Measurements from ENCODE around the gene CTCFL.

CTCFL gene

DNA sequence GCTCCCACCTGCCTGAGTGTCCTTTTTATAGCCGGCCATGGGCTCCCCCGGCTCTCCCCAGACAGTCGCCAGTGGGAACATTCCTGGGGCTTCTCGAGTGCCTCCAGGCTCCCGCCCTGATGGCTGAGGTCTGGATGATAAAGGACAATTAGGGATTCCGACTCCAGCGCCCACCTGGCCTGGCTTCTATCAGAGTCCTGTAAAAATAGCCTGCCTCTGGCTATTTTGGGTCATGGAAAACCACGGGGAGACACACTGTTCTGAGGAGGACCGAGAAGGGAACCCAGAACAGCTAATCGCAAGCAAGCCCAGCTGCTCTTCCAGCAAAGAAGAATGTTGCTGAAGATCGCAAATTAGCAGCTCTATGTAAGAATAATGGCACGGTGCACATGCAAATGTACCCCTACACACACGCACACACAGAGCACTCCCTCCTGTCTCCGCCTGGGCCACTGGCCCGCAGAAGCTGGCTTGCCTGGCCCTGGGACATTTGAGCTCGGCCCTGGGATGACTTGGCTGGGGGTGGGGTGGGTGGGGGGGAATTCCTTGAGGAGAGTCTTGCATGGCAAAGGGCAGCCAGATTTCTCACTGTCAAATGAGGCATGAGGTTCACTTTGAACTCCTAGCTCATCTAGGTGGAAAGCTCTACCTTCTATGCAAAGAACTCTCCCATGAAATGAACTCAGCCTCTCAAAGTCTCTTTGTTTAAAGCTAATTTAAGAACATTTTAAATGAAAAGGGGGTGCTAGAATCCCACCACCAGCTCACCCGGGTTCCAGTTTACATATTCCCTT lies 55.3 kb downstream of the CTCFL start:
- Histone ChIP-seq H3K27me3 (ENCODE audit: insufficient read depth, low read length) (peaks cover 3% of the 10 kb centered on the region), H3K9ac (ENCODE audit: low read depth, low read length) (no peak overlapping the region), H3K9me3 (ENCODE audit: insufficient read depth, low read depth, low read length) (no peaks in the 10 kb centered on the region), H3K4me3 (ENCODE audit: low read length) (no peak overlapping the region), H3K4me1 (ENCODE audit: insufficient read depth, low read length) (peaks cover 24% of the 10 kb centered on the region; the same call in 1 of the 2 replicates), H3K27ac (ENCODE audit: low read depth, low read length) (no peak overlapping the region), H3K36me3 (ENCODE audit: insufficient read depth, low read length) (no peaks in the 10 kb centered on the region)
- 39% methylated on average over 16 of the region's 17 CpGs for WGBS

DNA sequence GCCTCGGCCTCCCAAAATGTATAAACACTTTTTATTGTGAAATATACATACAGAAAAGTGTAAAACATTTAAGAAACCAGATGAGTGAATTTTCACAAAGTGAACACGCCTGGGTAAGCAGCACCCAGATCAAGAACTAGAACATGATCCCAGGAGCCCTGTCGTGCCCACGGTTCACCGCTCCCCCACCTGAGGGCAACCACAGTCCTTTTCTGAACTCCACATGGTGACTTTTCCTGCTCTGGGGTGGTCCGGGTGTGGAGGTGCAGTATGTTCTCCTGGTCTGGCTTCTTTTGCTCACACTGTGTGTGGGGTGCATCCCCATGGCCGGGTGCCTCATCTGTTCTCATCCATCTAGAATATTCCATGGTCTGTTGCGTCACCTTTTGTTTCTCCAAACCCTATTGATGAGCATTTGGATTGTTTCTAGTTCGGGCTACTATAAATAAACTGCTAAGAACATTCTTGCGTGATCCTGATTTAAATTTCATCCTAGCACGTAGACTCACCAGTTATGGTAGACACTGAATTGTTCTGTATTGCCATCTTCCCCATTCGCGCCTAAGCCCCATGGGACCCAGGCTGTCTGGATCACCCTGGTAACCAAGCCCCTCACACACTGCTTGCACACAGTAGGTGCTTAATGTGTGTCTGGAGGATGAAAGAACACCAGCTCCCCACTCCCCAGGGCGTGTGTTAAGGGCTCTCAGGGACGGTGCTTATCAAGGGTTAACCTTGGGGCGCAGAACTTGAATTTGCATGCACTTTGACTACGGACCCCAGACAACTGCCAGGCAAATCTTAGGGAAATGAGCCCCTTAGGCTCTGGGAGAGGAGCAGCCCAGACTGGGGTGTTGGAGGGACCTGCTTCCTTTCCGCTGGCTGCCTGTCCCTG lies 56.2 kb downstream of the CTCFL start:
- Histone ChIP-seq H3K27ac (ENCODE audit: low read depth, low read length) (no peak overlapping the region), H3K27me3 (ENCODE audit: insufficient read depth, low read length) (peaks cover 3% of the 10 kb centered on the region), H3K9ac (ENCODE audit: low read depth, low read length) (no peak overlapping the region), H3K9me3 (ENCODE audit: insufficient read depth, low read depth, low read length) (no peaks in the 10 kb centered on the region), H3K4me1 (ENCODE audit: insufficient read depth, low read length) (peaks cover 24% of the 10 kb centered on the region; the same call in 1 of the 2 replicates), H3K36me3 (ENCODE audit: insufficient read depth, low read length) (no peaks in the 10 kb centered on the region), H3K4me3 (ENCODE audit: low read length) (no peak overlapping the region)
- 86% methylated on average over 18 of the region's 18 CpGs for WGBS

DNA sequence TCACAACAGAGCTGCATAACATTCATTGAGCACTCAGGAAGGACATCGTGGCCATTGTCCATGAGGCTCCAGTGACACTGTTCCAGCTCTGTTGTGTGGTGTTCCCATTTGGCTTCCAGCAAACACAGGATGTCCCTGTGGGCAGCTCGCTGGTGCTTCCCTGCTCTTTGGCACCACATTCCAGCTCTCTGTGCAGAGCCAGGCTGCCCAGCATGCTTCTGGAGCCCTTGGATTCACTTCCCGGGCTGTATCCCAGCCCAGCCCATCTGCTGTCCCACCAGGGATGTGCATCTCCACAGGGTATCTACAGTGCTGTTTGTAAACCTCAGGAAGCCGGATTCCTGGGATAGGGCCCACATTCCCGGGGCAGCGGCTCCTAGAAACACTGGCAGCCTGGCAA lies 57.2 kb downstream of the CTCFL start:
- H3K36me3 ChIP-seq (ENCODE audit: insufficient read depth, low read length) = no peaks in the 10 kb centered on the region
- H3K4me3 ChIP-seq (ENCODE audit: low read length) = no peak overlapping the region
- no peak overlapping the region for H3K9ac ChIP-seq (ENCODE audit: low read depth, low read length)
- WGBS = 61% methylated on average over 6 of the region's 6 CpGs
- H3K9me3 ChIP-seq (ENCODE audit: insufficient read depth, low read depth, low read length) = no peaks in the 10 kb centered on the region
- H3K27ac ChIP-seq (ENCODE audit: low read depth, low read length) = no peak overlapping the region
- H3K27me3 ChIP-seq (ENCODE audit: insufficient read depth, low read length) = peaks cover 3% of the 10 kb centered on the region
- H3K4me1 ChIP-seq (ENCODE audit: insufficient read depth, low read length) = peaks cover 24% of the 10 kb centered on the region; the same call in 1 of the 2 replicates

DNA sequence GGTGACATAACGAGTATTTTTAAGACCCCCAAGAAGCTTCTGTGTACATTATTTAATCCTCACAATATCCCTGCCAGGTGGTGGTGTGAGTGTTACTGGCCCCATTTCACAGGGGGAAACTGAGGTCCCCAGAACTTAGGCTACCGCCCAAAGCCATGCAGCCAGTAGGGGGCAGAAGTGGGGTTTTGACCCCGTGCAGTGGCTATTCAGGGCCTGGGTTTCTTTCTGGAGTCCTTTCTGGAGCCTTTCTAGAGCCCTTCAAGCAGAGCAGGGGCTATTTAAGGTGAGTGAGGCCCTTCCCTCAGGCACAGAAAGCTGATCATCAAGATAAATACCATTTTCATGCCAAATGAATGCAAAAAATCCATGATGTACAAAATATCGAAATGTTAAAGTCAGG lies 59.0 kb downstream of the CTCFL start:
- H3K27ac ChIP-seq (ENCODE audit: low read depth, low read length) = no peak overlapping the region
- no peaks in the 10 kb centered on the region for H3K36me3 ChIP-seq (ENCODE audit: insufficient read depth, low read length)
- H3K9me3 ChIP-seq (ENCODE audit: insufficient read depth, low read depth, low read length) = no peaks in the 10 kb centered on the region
- H3K27me3 ChIP-seq (ENCODE audit: insufficient read depth, low read length) = peaks cover 3% of the 10 kb centered on the region
- WGBS = 83% methylated on average over 4 of the region's 4 CpGs
- H3K9ac ChIP-seq (ENCODE audit: low read depth, low read length) = no peak overlapping the region
- H3K4me1 ChIP-seq (ENCODE audit: insufficient read depth, low read length) = peaks cover 19% of the 10 kb centered on the region; the same call in 1 of the 2 replicates
- H3K4me3 ChIP-seq (ENCODE audit: low read length) = no peak overlapping the region

DNA sequence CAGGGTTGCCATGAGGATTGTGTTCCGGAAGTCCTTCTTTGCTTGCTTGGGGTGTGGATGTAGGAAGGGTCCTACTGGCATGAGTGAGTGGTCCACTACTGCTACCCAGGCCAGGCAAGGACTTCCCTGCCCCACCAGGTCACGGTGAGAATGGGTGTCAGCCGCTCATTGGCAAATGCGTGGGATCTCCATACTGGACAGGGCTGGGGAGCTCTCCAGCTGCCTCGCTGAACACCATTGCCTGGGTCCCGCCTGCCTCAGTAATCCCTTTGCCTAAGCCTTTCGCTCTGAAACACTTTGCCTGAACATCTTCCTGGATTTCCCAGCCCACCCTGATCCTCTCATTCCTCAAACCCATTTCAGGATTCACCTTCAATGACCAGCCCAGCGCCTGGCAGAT lies 59.5 kb downstream of the CTCFL start:
- peaks cover 14% of the 10 kb centered on the region; the same call in 1 of the 2 replicates for H3K4me1 ChIP-seq (ENCODE audit: insufficient read depth, low read length)
- peaks cover 3% of the 10 kb centered on the region for H3K27me3 ChIP-seq (ENCODE audit: insufficient read depth, low read length)
- no peaks in the 10 kb centered on the region for H3K9me3 ChIP-seq (ENCODE audit: insufficient read depth, low read depth, low read length)
- WGBS = 93% methylated on average over 8 of the region's 8 CpGs
- H3K4me3 ChIP-seq (ENCODE audit: low read length) = no peak overlapping the region
- no peak overlapping the region for H3K9ac ChIP-seq (ENCODE audit: low read depth, low read length)
- H3K36me3 ChIP-seq (ENCODE audit: insufficient read depth, low read length) = no peaks in the 10 kb centered on the region
- H3K27ac ChIP-seq (ENCODE audit: low read depth, low read length) = no peak overlapping the region

DNA sequence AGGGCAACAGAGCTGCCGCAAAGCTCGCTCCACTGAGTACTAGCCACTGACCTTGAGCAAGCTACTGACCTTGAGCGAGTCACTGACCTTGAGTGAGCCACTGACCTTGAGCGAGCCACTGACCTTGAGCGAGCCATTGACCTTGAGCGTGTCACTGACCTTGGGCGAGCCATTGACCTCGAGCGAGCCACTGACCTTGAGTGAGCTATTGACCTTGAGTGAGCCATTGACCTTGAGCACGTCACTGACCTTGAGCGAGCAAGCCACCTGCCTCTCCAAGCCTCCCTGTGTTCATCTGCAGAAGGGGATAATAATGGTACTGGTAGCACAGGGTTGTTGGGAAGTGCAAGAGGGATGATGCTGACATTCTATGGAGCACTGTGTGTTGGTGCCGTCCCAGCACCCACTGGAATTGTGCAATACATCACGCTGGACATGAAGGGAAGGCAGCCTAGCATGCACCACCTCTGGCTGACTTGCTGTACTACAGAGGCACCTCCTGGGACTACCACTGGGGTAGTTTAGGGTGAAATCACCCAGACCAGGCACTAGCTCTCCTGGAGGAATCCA lies 60.2 kb downstream of the CTCFL start:
- peaks cover 10% of the 10 kb centered on the region; the same call in 1 of the 2 replicates for H3K4me1 ChIP-seq (ENCODE audit: insufficient read depth, low read length)
- no peaks in the 10 kb centered on the region for H3K9me3 ChIP-seq (ENCODE audit: insufficient read depth, low read depth, low read length)
- no peak overlapping the region for H3K27ac ChIP-seq (ENCODE audit: low read depth, low read length)
- no peak overlapping the region for H3K4me3 ChIP-seq (ENCODE audit: low read length)
- WGBS = 88% methylated on average over 13 of the region's 13 CpGs
- peaks cover 3% of the 10 kb centered on the region; the same call in 1 of the 2 replicates for H3K27me3 ChIP-seq (ENCODE audit: insufficient read depth, low read length)
- no peaks in the 10 kb centered on the region for H3K36me3 ChIP-seq (ENCODE audit: insufficient read depth, low read length)
- no peak overlapping the region for H3K9ac ChIP-seq (ENCODE audit: low read depth, low read length)

DNA sequence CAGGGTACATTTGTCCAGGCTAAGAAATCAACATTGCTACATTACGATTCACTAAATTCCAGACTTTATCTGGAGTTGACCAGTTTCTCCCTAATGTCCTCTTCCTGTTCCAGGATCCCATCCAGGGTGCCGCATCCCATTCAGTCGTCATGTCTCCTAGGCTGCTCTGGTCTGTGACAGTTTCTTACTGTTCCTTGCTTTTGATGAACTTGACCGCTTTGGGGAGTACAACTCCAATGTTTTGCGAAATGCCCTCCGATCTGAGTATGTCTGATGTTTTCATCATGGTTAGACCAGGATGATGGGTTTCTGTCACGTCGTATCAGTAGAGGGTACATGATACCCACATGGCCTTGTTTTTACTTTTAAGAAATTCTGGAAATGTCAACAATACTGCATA lies 62.2 kb downstream of the CTCFL start:
- H3K4me1 ChIP-seq (ENCODE audit: insufficient read depth, low read length) = 0 out of 2 replicates have a peak, but pooled peaks cover 4% of the 10 kb centered on the region
- no peaks in the 10 kb centered on the region for H3K9me3 ChIP-seq (ENCODE audit: insufficient read depth, low read depth, low read length)
- no peak overlapping the region for H3K4me3 ChIP-seq (ENCODE audit: low read length)
- WGBS = 97% methylated on average over 8 of the region's 8 CpGs
- H3K36me3 ChIP-seq (ENCODE audit: insufficient read depth, low read length) = no peaks in the 10 kb centered on the region
- H3K9ac ChIP-seq (ENCODE audit: low read depth, low read length) = no peak overlapping the region
- no peak overlapping the region for H3K27ac ChIP-seq (ENCODE audit: low read depth, low read length)
- no peaks in the 10 kb centered on the region for H3K27me3 ChIP-seq (ENCODE audit: insufficient read depth, low read length)

DNA sequence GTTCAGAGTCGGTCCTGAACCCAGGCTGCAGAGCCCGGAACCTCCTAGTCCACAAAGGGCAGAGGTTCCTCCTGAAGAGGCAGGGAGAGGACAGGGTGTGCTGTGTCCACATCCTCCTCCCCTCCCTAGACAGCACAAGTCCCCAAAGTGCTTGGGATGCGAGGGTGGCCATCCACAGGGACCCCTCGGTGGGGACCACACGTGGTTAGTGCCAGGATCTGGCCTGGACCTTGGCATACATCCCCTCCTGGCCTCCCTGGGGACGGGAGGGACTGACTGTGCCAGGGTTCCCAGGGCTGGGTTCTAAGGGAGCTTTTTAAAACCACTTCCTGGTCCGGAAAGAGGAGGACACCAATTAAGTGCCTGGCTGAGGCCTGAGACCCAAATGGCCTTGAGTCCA lies 63.2 kb downstream of the CTCFL start:
- H3K36me3 ChIP-seq (ENCODE audit: insufficient read depth, low read length) = no peaks in the 10 kb centered on the region
- 0 out of 2 replicates have a peak, but pooled peaks cover 4% of the 10 kb centered on the region for H3K4me1 ChIP-seq (ENCODE audit: insufficient read depth, low read length)
- WGBS = 94% methylated on average over 7 of the region's 7 CpGs
- no peaks in the 10 kb centered on the region for H3K9me3 ChIP-seq (ENCODE audit: insufficient read depth, low read depth, low read length)
- no peak overlapping the region for H3K4me3 ChIP-seq (ENCODE audit: low read length)
- H3K27ac ChIP-seq (ENCODE audit: low read depth, low read length) = no peak overlapping the region
- H3K9ac ChIP-seq (ENCODE audit: low read depth, low read length) = no peak overlapping the region
- H3K27me3 ChIP-seq (ENCODE audit: insufficient read depth, low read length) = no peaks in the 10 kb centered on the region

DNA sequence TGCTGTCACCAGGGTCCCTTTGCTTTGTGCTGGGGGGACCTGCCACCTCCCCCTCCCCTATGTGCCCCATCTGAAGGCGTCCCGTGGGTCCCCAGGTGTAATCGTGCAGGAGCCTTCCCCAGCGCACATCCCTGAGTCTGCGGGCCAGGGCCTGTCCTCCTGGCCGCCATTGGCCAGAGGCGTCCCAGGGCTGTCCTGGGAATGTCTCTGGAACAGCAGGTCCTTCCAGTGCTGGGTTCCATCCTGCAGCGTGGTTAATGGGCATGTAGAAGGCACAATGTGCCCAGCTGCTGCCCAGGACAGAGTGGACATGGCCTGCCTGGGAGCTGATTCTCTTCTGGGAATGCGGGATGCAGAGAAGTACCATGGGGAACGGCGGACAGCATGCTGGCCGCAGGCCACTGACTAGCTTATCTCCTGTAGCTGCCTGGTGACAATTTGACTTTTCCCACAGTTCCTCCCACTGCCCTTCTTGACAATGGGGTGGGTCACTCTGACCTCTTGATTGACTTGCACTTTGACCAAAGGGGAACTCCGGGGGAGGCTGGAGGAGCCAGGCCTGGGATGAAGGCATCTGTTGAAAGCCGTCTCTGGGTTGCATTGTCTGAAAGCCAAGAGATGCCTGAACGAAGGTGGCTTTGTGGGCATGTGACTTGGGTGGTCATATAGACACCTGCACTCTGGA lies 64.0 kb downstream of the CTCFL start:
- no peaks in the 10 kb centered on the region for H3K9me3 ChIP-seq (ENCODE audit: insufficient read depth, low read depth, low read length)
- H3K27ac ChIP-seq (ENCODE audit: low read depth, low read length) = no peak overlapping the region
- H3K36me3 ChIP-seq (ENCODE audit: insufficient read depth, low read length) = no peaks in the 10 kb centered on the region
- H3K9ac ChIP-seq (ENCODE audit: low read depth, low read length) = no peak overlapping the region
- H3K27me3 ChIP-seq (ENCODE audit: insufficient read depth, low read length) = no peaks in the 10 kb centered on the region
- H3K4me3 ChIP-seq (ENCODE audit: low read length) = no peak overlapping the region
- 91% methylated on average over 15 of the region's 15 CpGs for WGBS
- H3K4me1 ChIP-seq (ENCODE audit: insufficient read depth, low read length) = 0 out of 2 replicates have a peak, but pooled peaks cover 4% of the 10 kb centered on the region

DNA sequence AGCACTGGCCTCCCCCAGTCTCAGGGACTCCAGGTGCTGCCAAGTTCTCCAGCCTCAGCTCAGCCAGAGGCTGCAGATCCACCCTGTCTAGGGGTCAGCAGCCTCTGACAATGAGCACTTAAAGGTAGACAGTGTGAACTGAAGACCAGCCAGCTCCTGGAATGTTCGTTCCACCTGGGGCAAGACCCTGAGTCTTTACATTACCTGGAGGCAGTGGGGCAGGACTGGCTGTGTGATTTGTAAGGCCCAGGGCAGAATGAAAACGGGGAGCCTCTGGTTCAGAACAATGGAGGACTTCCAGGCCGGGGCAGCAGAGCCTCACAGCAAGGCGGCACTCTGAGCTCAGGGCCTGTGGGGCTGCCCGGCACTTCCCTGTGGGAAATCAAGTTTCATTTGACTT lies 65.0 kb downstream of the CTCFL start:
- H3K27me3 ChIP-seq (ENCODE audit: insufficient read depth, low read length) = no peaks in the 10 kb centered on the region
- H3K4me1 ChIP-seq (ENCODE audit: insufficient read depth, low read length) = 0 out of 2 replicates have a peak, but pooled peaks cover 6% of the 10 kb centered on the region
- H3K36me3 ChIP-seq (ENCODE audit: insufficient read depth, low read length) = no peaks in the 10 kb centered on the region
- no peak overlapping the region for H3K9ac ChIP-seq (ENCODE audit: low read depth, low read length)
- WGBS = 77% methylated on average over 5 of the region's 5 CpGs
- no peaks in the 10 kb centered on the region for H3K9me3 ChIP-seq (ENCODE audit: insufficient read depth, low read depth, low read length)
- H3K27ac ChIP-seq (ENCODE audit: low read depth, low read length) = no peak overlapping the region
- H3K4me3 ChIP-seq (ENCODE audit: low read length) = no peak overlapping the region
